ENCODE data around the gene CRTAC1. TPM values are rescaled to one million over a fixed set of nuclear protein-coding genes. Genes with fewer than 3 reads are reported as not detected.

CRTAC1 gene
- total RNA-seq, 1 experiment from 2014 or later: 0.46 TPM

GRCh38 chr10:97916586-97916985 lies 113.8 kb downstream of the CRTAC1 start:
- H3K14ac ChIP-seq (ENCODE audit: insufficient read depth, low read length): no peak overlapping the region
- H3K27me3 ChIP-seq (ENCODE audit: insufficient read depth, low read length): no peaks in the 10 kb centered on the region
- Mint-ChIP-seq H3K36me3 (ENCODE audit: insufficient read depth in 1 of 3, low read depth in 3 of 3) (no peaks in the 10 kb centered on the region), H3K27me3 (ENCODE audit: low read depth) (peaks cover 57% of the 10 kb centered on the region), H3K4me3 (no peak overlapping the region), H3K27ac (no peak overlapping the region), H3K9me3 (no peaks in the 10 kb centered on the region), H3K4me1 (peaks cover 0 to 12% of the 10 kb centered on the region in 2 experiments; a peak in 2 of 4 replicates)
- TF ChIP-seq, protein P1, sequence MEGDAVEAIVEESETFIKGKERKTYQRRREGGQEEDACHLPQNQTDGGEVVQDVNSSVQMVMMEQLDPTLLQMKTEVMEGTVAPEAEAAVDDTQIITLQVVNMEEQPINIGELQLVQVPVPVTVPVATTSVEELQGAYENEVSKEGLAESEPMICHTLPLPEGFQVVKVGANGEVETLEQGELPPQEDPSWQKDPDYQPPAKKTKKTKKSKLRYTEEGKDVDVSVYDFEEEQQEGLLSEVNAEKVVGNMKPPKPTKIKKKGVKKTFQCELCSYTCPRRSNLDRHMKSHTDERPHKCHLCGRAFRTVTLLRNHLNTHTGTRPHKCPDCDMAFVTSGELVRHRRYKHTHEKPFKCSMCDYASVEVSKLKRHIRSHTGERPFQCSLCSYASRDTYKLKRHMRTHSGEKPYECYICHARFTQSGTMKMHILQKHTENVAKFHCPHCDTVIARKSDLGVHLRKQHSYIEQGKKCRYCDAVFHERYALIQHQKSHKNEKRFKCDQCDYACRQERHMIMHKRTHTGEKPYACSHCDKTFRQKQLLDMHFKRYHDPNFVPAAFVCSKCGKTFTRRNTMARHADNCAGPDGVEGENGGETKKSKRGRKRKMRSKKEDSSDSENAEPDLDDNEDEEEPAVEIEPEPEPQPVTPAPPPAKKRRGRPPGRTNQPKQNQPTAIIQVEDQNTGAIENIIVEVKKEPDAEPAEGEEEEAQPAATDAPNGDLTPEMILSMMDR (conservative IDR thresholded peaks at IDR 0.05): no peak
- no peak overlapping the region for H3K23ac ChIP-seq (ENCODE audit: insufficient read length, low read depth, low read length)
- no peak for DNase-seq
- no peak overlapping the region for H3K4ac ChIP-seq (ENCODE audit: low read depth, low read length)
- no peak overlapping the region for H3K4me2 ChIP-seq (ENCODE audit: insufficient read depth, insufficient read length, low read length)
- no peak overlapping the region for H2BK5ac ChIP-seq (ENCODE audit: insufficient read length, low read length)
- no peak overlapping the region for H3K9ac ChIP-seq (ENCODE audit: extremely low read depth, insufficient read length, low read length)
- H3K18ac ChIP-seq (ENCODE audit: insufficient read length, low read depth, low read length): no peak overlapping the region
- no peaks in the 10 kb centered on the region for H3K4me1 ChIP-seq (ENCODE audit: insufficient read depth, low read length)
- H3K27ac ChIP-seq (ENCODE audit: insufficient read length, low read depth, low read length): no peak overlapping the region
- no peak overlapping the region for H4K91ac ChIP-seq (ENCODE audit: insufficient read length, low read depth, low read length)
- H2AFZ ChIP-seq (ENCODE audit: low read length): no peak overlapping the region
- no peak overlapping the region for H2BK20ac ChIP-seq (ENCODE audit: low read depth, low read length, poor library complexity, severe bottlenecking)
- no peak overlapping the region for H2BK15ac ChIP-seq (ENCODE audit: low read depth, low read length)
- no peak overlapping the region for H3K56ac ChIP-seq (ENCODE audit: insufficient read length, low read depth, low read length)
- no peaks in the 10 kb centered on the region for H3K9me3 ChIP-seq (ENCODE audit: control insufficient read depth, low read depth, low read length)
- H3T11ph ChIP-seq (ENCODE audit: low read length): no peak overlapping the region
- no peak overlapping the region for H2BK120ac ChIP-seq (ENCODE audit: low read depth, low read length, poor library complexity, severe bottlenecking)
- H3K79me2 ChIP-seq (ENCODE audit: insufficient read depth, low read length): no peaks in the 10 kb centered on the region
- H4K5ac ChIP-seq (ENCODE audit: insufficient read length, low read depth, low read length): no peak overlapping the region
- no peaks in the 10 kb centered on the region for H4K20me1 ChIP-seq (ENCODE audit: control insufficient read depth, insufficient read depth, insufficient read length)
- no peak overlapping the region for H2AK5ac ChIP-seq (ENCODE audit: insufficient read length, low read length)
- no peaks in the 10 kb centered on the region for H3K79me1 ChIP-seq (ENCODE audit: insufficient read depth, low read depth, low read length, poor library complexity, severe bottlenecking)
- H2BK12ac ChIP-seq (ENCODE audit: insufficient read length, low read depth, low read length): no peak overlapping the region
- H4K8ac ChIP-seq (replicated peaks; ENCODE audit: insufficient read length, low read depth, low read length): no peak overlapping the region
- no peaks in the 10 kb centered on the region for H3K23me2 ChIP-seq (ENCODE audit: insufficient read length, low read depth, low read length, poor library complexity, severe bottlenecking)
- whole genome bisulfite sequencing (ENCODE audit: extremely low coverage, insufficient read length, low lambda C conversion rate): no CpG with 5 or more reads among the region's 4 CpGs

All from H9 (cell line).